ENCODE data around the gene KCNMA1.
"Not testable (repeated sequence)": the region's sequence is repeated elsewhere in the genome, so short reads cannot be mapped to it uniquely, and the experiment has no call there.

KCNMA1 gene

GRCh38 chr10:77410523-77410922 lies 227.1 kb downstream of the KCNMA1 start:
- no peak for DNase-seq

GRCh38 chr10:77409697-77410471 lies 227.7 kb downstream of the KCNMA1 start:
- DNase-seq = peak; percentile 43

GRCh38 chr10:77408259-77408658 lies 229.3 kb downstream of the KCNMA1 start:
- no peak for DNase-seq

GRCh38 chr10:77406764-77407430 lies 230.7 kb downstream of the KCNMA1 start:
- no peak for DNase-seq

GRCh38 chr10:77405771-77406241 lies 231.8 kb downstream of the KCNMA1 start:
- peak; percentile 83 for DNase-seq

GRCh38 chr10:77404810-77405209 lies 232.8 kb downstream of the KCNMA1 start:
- DNase-seq = peak; percentile 50

- DNase-seq = no peak
These were observed 233.8 kb downstream of the KCNMA1 start for GRCh38 chr10:77403761-77404160.

GRCh38 chr10:77401683-77402082 lies 235.9 kb downstream of the KCNMA1 start:
- DNase-seq = no peak

- no peak for DNase-seq
These were observed 237.6 kb downstream of the KCNMA1 start for GRCh38 chr10:77400033-77400432.

- no peak for DNase-seq
These were observed 238.4 kb downstream of the KCNMA1 start for GRCh38 chr10:77398986-77399755.

GRCh38 chr10:77398558-77398957 lies 239.1 kb downstream of the KCNMA1 start:
- peak; percentile 47 for DNase-seq

GRCh38 chr10:77397103-77397502 lies 240.5 kb downstream of the KCNMA1 start:
- DNase-seq = no peak

GRCh38 chr10:77396290-77396689 lies 241.3 kb downstream of the KCNMA1 start:
- no peak for DNase-seq

GRCh38 chr10:77393821-77394501 lies 243.6 kb downstream of the KCNMA1 start:
- DNase-seq = no peak

- no peak for DNase-seq
These were observed 244.2 kb downstream of the KCNMA1 start for GRCh38 chr10:77393411-77393810.

- DNase-seq = peak; percentile 97
These were observed 244.8 kb downstream of the KCNMA1 start for GRCh38 chr10:77392851-77393250.

- peak; percentile 77 for DNase-seq
These were observed 245.3 kb downstream of the KCNMA1 start for GRCh38 chr10:77392236-77392721.

GRCh38 chr10:77391605-77392235 lies 245.9 kb downstream of the KCNMA1 start:
- peak; percentile 94 for DNase-seq

GRCh38 chr10:77390481-77390891 lies 247.1 kb downstream of the KCNMA1 start:
- no peak for DNase-seq

- no peak for DNase-seq
These were observed 249.0 kb downstream of the KCNMA1 start for GRCh38 chr10:77388571-77389100.

- DNase-seq = not testable (repeated sequence)
These were observed 249.9 kb downstream of the KCNMA1 start for GRCh38 chr10:77387701-77388100.

GRCh38 chr10:77387247-77387646 lies 250.4 kb downstream of the KCNMA1 start:
- DNase-seq = no peak
